HCT116 (cell line): ENCODE data around the gene MTHFD1L. TPM values are rescaled to one million over a fixed set of nuclear protein-coding genes. Genes with fewer than 3 reads are reported as not detected.

Source experiments
- ATAC-seq: fragments of 200-7000 bp; cut with Tn5 transposase; 2 replicates; pipeline ENCODE4 v1.9.1; 2020; ENCODE audit warnings: mild to moderate bottlenecking, moderate library complexity
- BruUV-seq: library from RNA; stranded (reverse); fragments of 400-500 nt; replicated peaks from 2 replicates; lab custom pipeline; 2021; lab: Mats Ljungman, UMichigan
- CTCF ChIA-PET: fragments of 300-600 bp; sonication (Branson Sonifier 250); formaldehyde crosslinking; loops from one replicate; lab custom pipeline; 2021; ENCODE audit warnings: antibody characterized with exemption; lab: Charles Lee
- POLR2A ChIA-PET: fragments of 300-600, 350-600 bp; sonication (Branson Sonifier 250); formaldehyde crosslinking; loops from one replicate; lab custom pipeline; 2021; ENCODE audit warnings: antibody characterized with exemption; lab: Charles Lee
- RAD21 ChIA-PET, 2 experiments: fragments of 300-600 bp; sonication (Branson Sonifier 250); formaldehyde crosslinking; loops; one replicate each; lab custom pipeline; 2023; ENCODE audit warnings: low total read pairs in 2 of 2; ENCODE audit not compliant: uncharacterized antibody in 2 of 2, unreplicated experiment in 2 of 2, low non-redundant PET in 1 of 2; lab: Charles Lee
- DNase-seq: peaks from one replicate; pipeline ENCODE4 v3.0.0-alpha.2; 2010; ENCODE audit warnings: low read depth, low spot score
- H2AFZ ChIP-seq: fragments of 200-600 bp; shearing (Covaris generic), sonication (generic); 2 replicates; pipeline ENCODE4 v1.6.1; 2017; ENCODE audit warnings: low read depth, mixed run types, mixed read lengths, antibody characterized with exemption, low read length; ENCODE audit not compliant: poor library complexity, severe bottlenecking
- H3K27ac ChIP-seq: 2 replicates; pipeline ENCODE4 v1.5.1; 2012; ENCODE audit warnings: low read depth, low read length
- H3K27me3 ChIP-seq: fragments of 200-600 bp; sonication (generic); 2 replicates; pipeline ENCODE4 v1.6.1; 2016; ENCODE audit warnings: mixed run types, low read length, mixed read lengths; ENCODE audit not compliant: insufficient read depth
- H3K36me3 ChIP-seq, 2 experiments: fragments of 200-500 bp in 1 of 2; fragments of 200-600 bp in 1 of 2; sonication (Bioruptor generic) in 1 of 2; sonication (generic) in 1 of 2; 2 replicates each; pipeline versions ENCODE4 v1.5.1 to v1.6.1; 2014 to 2016; ENCODE audit warnings: low read length in 2 of 2, inconsistent platforms in 1 of 2, mixed read lengths in 1 of 2, mixed run types in 1 of 2; ENCODE audit not compliant: insufficient read depth in 2 of 2, control insufficient read depth in 1 of 2
- H3K4me1 ChIP-seq, 2 experiments: fragments of 200-600 bp in 1 of 2; sonication (generic) in 1 of 2; 2 replicates each; pipeline versions ENCODE4 v1.5.1 to v1.6.1; 2012 to 2017; ENCODE audit warnings: low read length in 2 of 2, inconsistent platforms in 1 of 2, mild to moderate bottlenecking in 1 of 2, mixed read lengths in 1 of 2, mixed run types in 1 of 2, moderate library complexity in 1 of 2; ENCODE audit not compliant: insufficient read depth in 2 of 2, control insufficient read depth in 1 of 2
- H3K4me2 ChIP-seq: fragments of 200-600 bp; sonication (generic); 2 replicates; pipeline ENCODE4 v1.6.1; 2017; ENCODE audit warnings: mixed run types, low read length, mixed read lengths
- H3K4me3 ChIP-seq, 2 experiments: fragments of 200-600 bp in 1 of 2; sonication (generic) in 1 of 2; replicated peaks in 1 of 2; 2 replicates each; pipeline ENCODE4 v1.5.1; 2011 to 2016; ENCODE audit warnings: low read length in 2 of 2, control low read depth in 1 of 2, low read depth in 1 of 2, mild to moderate bottlenecking in 1 of 2, mixed read lengths in 1 of 2, mixed run types in 1 of 2
- H3K79me2 ChIP-seq: fragments of 200-600 bp; sonication (generic); 2 replicates; pipeline ENCODE4 v1.6.1; 2017; ENCODE audit warnings: mild to moderate bottlenecking, mixed run types, low read length, moderate library complexity, mixed read lengths; ENCODE audit not compliant: insufficient read depth
- H3K9ac ChIP-seq: fragments of 200-600 bp; sonication (generic); 2 replicates; pipeline ENCODE4 v1.6.1; 2016; ENCODE audit warnings: low read length, mixed read lengths
- H3K9me2 ChIP-seq: fragments of 200-600 bp; sonication (generic), shearing (Covaris generic); 2 replicates; pipeline ENCODE4 v1.6.1; 2017; ENCODE audit warnings: mixed run types, mild to moderate bottlenecking, moderate library complexity; ENCODE audit not compliant: insufficient read depth
- H3K9me3 ChIP-seq, 2 experiments: fragments of 200-500 bp in 1 of 2; fragments of 200-600 bp in 1 of 2; sonication (Bioruptor generic) in 1 of 2; sonication (generic) in 1 of 2; 2 replicates each; pipeline ENCODE4 v1.6.1; 2014 to 2017; ENCODE audit warnings: low read length in 2 of 2, mixed read lengths in 2 of 2, inconsistent platforms in 1 of 2, low read depth in 1 of 2, mild to moderate bottlenecking in 1 of 2, mixed run types in 1 of 2, moderate library complexity in 1 of 2; ENCODE audit not compliant: control insufficient read depth in 1 of 2, insufficient read depth in 1 of 2
- H4K20me1 ChIP-seq: fragments of 200-600 bp; sonication (generic), shearing (Covaris generic); 2 replicates; pipeline ENCODE4 v1.6.1; 2017; ENCODE audit warnings: mixed run types, mild to moderate bottlenecking, moderate library complexity; ENCODE audit not compliant: insufficient read depth
- EZH2 ChIP-seq: fragments of 200-600 bp; sonication (generic); IDR thresholded peaks from 2 replicates; pipeline ENCODE4 v1.6.1; 2017; ENCODE audit warnings: antibody characterized with exemption, mixed run types
- EZH2phosphoT487 ChIP-seq: fragments of 200-600 bp; IDR thresholded peaks from 2 replicates; pipeline ENCODE4 v1.6.1; 2018; ENCODE audit warnings: antibody characterized with exemption, borderline replicate concordance
- FOSL1 ChIP-seq: IDR thresholded peaks from 2 replicates; pipeline ENCODE4 v1.6.1; 2012; ENCODE audit warnings: low read depth
- POLR2A ChIP-seq: IDR thresholded peaks from 2 replicates; pipeline ENCODE4 v1.7.0; 2011; ENCODE audit warnings: borderline replicate concordance; ENCODE audit not compliant: insufficient read depth, insufficient read length; ENCODE audit errors: extremely low read depth
- POLR2AphosphoS5 ChIP-seq: IDR thresholded peaks from 2 replicates; pipeline ENCODE4 v1.6.1; 2011; ENCODE audit warnings: mild to moderate bottlenecking, low read depth, low read length, moderate library complexity
- RAD21 ChIP-seq: IDR thresholded peaks from 2 replicates; pipeline ENCODE4 v1.6.1; 2012; ENCODE audit warnings: low read depth, mild to moderate bottlenecking
- SIN3A ChIP-seq: IDR thresholded peaks from 2 replicates; pipeline ENCODE4 v1.6.1; 2012; ENCODE audit warnings: low read depth
- TCF7L2 ChIP-seq: IDR thresholded peaks from 2 replicates; pipeline ENCODE4 v1.7.0; 2011; ENCODE audit warnings: borderline replicate concordance, inconsistent platforms; ENCODE audit not compliant: insufficient read depth, insufficient read length; ENCODE audit errors: extremely low read depth
- ZFX ChIP-seq: fragments of 450-650 bp; IDR thresholded peaks from 2 replicates; pipeline ENCODE4 v1.6.1; 2017
- intact Hi-C: fragments of 100-400 bp; cut with micrococcal nuclease; formaldehyde crosslinking; loops from 2 replicates; pipeline ENCODE4 v1.10.0; 2022
- total RNA-seq: library from RNA; stranded (reverse); gene quantifications from one replicate; pipeline ENCODE4 v1.2.1, GENCODE V29; 2021; ENCODE audit not compliant: unreplicated experiment

MTHFD1L gene
- total RNA-seq, 1 experiment from 2014 or later: 127 TPM

GRCh38 chr6:150937132-150937906 lies 71.8 kb downstream of the MTHFD1L start (continued):
- no peak for TF ChIP-seq FOSL1

GRCh38 chr6:150939399-150939798 lies 73.9 kb downstream of the MTHFD1L start:
- no peak overlapping the region for H3K27ac ChIP-seq

GRCh38 chr6:150940941-150941340 lies 75.4 kb downstream of the MTHFD1L start:
- Histone ChIP-seq H2AFZ (no peak overlapping the region), H3K4me3 (no peak overlapping the region), H3K9me3 (no peaks in the 10 kb centered on the region), H3K9ac (no peak overlapping the region), H3K79me2 (no peaks in the 10 kb centered on the region), H4K20me1 (no peaks in the 10 kb centered on the region), H3K36me3 (peaks cover 9 to 36% of the 10 kb centered on the region in 2 experiments), H3K9me2 (no peaks in the 10 kb centered on the region), H3K27ac (no peak overlapping the region), H3K4me2 (no peak overlapping the region), H3K27me3 (no peaks in the 10 kb centered on the region), H3K4me1 (no peaks in the 10 kb centered on the region)
- no TSS peak for BruUV-seq
- intact Hi-C loops: no loop called here
- DNase-seq (no peak), ATAC-seq (no peak)
- ChIA-PET RAD21 (no interaction called here), POLR2A (no interaction called here), CTCF (no interaction called here)
- no peak for TF ChIP-seq POLR2A
- no peak for TF ChIP-seq POLR2AphosphoS5
- no peak for TF ChIP-seq EZH2
- no peak for TF ChIP-seq TCF7L2
- no peak for TF ChIP-seq SIN3A
- TF ChIP-seq ZFX: no peak

More at GRCh38 chr6:150939399-150939798, 73.9 kb downstream of the MTHFD1L start:
- intact Hi-C loops: no loop called here
- H3K9me3 ChIP-seq: no peaks in the 10 kb centered on the region
- H2AFZ ChIP-seq: no peak overlapping the region
- H3K4me1 ChIP-seq: no peaks in the 10 kb centered on the region; a peak in 1 of 4 replicates
- POLR2A ChIA-PET: no interaction called here
- no peak overlapping the region for H3K9ac ChIP-seq
- TF ChIP-seq FOSL1: no peak
- TF ChIP-seq RAD21: no peak
- TF ChIP-seq EZH2phosphoT487: no peak
- no peak overlapping the region for H3K4me3 ChIP-seq
- H3K4me2 ChIP-seq: no peak overlapping the region
- no peaks in the 10 kb centered on the region for H3K79me2 ChIP-seq
- no peaks in the 10 kb centered on the region for H4K20me1 ChIP-seq
- DNase-seq (no peak), ATAC-seq (no peak)
- H3K36me3 ChIP-seq: peaks cover 0 to 28% of the 10 kb centered on the region in 2 experiments; a peak in 3 of 4 replicates
- RAD21 ChIA-PET: no interaction called here
- H3K27me3 ChIP-seq: no peaks in the 10 kb centered on the region
- CTCF ChIA-PET: no interaction called here
- no peaks in the 10 kb centered on the region for H3K9me2 ChIP-seq
- no TSS peak for BruUV-seq
